C4-2B (cell line): ENCODE results near the gene MIF.
"Not testable (repeated sequence)": the region's sequence is repeated elsewhere in the genome, so short reads cannot be mapped to it uniquely, and the experiment has no call there.

ENCODE experiments used
- CTCF ChIP-seq: fragments of 450-650 bp; conservative IDR thresholded peaks from 2 replicates; pipeline ENCODE4 v1.5.1; 2017; ENCODE audit warnings: mild to moderate bottlenecking
- ZFX ChIP-seq: fragments of 450-650 bp; IDR thresholded peaks from 2 replicates; pipeline ENCODE4 v1.6.1; 2017

DNA sequence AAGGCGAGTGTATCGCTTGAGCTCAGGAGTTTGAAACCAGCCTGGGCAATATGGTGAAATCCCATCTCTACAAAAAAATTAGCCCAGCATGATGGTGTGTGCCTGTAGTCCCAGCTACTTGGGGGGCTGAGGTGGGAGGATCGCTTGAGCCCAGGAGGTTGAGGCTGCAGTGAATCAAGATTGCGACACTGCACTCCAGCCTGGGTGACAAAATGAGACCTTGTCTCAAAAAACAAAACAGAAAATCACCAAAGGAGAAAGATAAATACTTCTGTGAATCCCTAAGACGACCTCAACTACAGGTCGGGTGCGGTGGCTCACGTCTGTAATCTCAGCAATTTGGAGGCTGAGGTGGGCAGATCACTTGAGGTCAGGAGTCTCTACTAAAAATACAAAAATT lies 34.0 kb upstream of the MIF start:
- TF ChIP-seq CTCF, ZFX: not testable (repeated sequence)
